CD1c-positive myeloid dendritic cell (primary cell): Measurements from ENCODE around the gene SLC25A21.
"Not testable (repeated sequence)": the region's sequence is repeated elsewhere in the genome, so short reads cannot be mapped to it uniquely, and the experiment has no call there.

Experiments
- DNase-seq: peaks from one replicate; pipeline ENCODE4 v3.0.0-alpha.2; 2016; ENCODE audit errors: extremely low spot score

SLC25A21 gene

GRCh38 chr14:37186865-37187264, 14.5 kb upstream of the SLC25A21 start:
- no peak for DNase-seq

GRCh38 chr14:37185670-37186069, 13.3 kb upstream of the SLC25A21 start:
- DNase-seq, result no peak

GRCh38 chr14:37184520-37184919, 12.1 kb upstream of the SLC25A21 start:
- DNase-seq, result not testable (repeated sequence)

- DNase-seq, result no peak
Measured at GRCh38 chr14:37181441-37181840, 9.0 kb upstream of the SLC25A21 start.

- DNase-seq, result not testable (repeated sequence)
Measured at GRCh38 chr14:37180886-37181285, 8.5 kb upstream of the SLC25A21 start.

- no peak for DNase-seq
Measured at GRCh38 chr14:37179896-37180502, 7.6 kb upstream of the SLC25A21 start.

- no peak for DNase-seq
Measured at GRCh38 chr14:37172936-37173614, 669 bp upstream of the SLC25A21 start.

GRCh38 chr14:37171678-37172023, 755 bp downstream of the SLC25A21 start:
- no peak for DNase-seq

GRCh38 chr14:37170993-37171392, 1.4 kb downstream of the SLC25A21 start:
- DNase-seq, result no peak

GRCh38 chr14:37170237-37170636, 2.2 kb downstream of the SLC25A21 start:
- no peak for DNase-seq

GRCh38 chr14:37168721-37169120, 3.7 kb downstream of the SLC25A21 start:
- DNase-seq, result no peak

GRCh38 chr14:37167151-37168047, 5.0 kb downstream of the SLC25A21 start:
- DNase-seq, result no peak

GRCh38 chr14:37165794-37166193, 6.6 kb downstream of the SLC25A21 start:
- DNase-seq, result no peak

GRCh38 chr14:37162307-37162706, 10.1 kb downstream of the SLC25A21 start:
- DNase-seq, result not testable (repeated sequence)

- no peak for DNase-seq
Measured at GRCh38 chr14:37157987-37158386, 14.4 kb downstream of the SLC25A21 start.

GRCh38 chr14:37153483-37153882, 18.9 kb downstream of the SLC25A21 start:
- no peak for DNase-seq

GRCh38 chr14:37153005-37153404, 19.4 kb downstream of the SLC25A21 start:
- no peak for DNase-seq

GRCh38 chr14:37150414-37150813, 22.0 kb downstream of the SLC25A21 start:
- peak; percentile 46 for DNase-seq

GRCh38 chr14:37147310-37147880, 25.0 kb downstream of the SLC25A21 start:
- peak; percentile 18 for DNase-seq

GRCh38 chr14:37146438-37146837, 26.0 kb downstream of the SLC25A21 start:
- not testable (repeated sequence) for DNase-seq

GRCh38 chr14:37145395-37145794, 27.0 kb downstream of the SLC25A21 start:
- DNase-seq, result no peak

- DNase-seq, result no peak
Measured at GRCh38 chr14:37144729-37145363, 27.6 kb downstream of the SLC25A21 start.
